A549 (cell line): ENCODE results near the gene GRM4. TPM values are rescaled to one million over a fixed set of nuclear protein-coding genes. Genes with fewer than 3 reads are reported as not detected.

Experiments used
- ATAC-seq, 2 experiments: fragments of 200-7000 bp in 1 of 2; fragments of >200 bp in 1 of 2; cut with Nextera tagmentation in 1 of 2; cut with Tn5 transposase in 1 of 2; 3 replicates each; pipeline versions ENCODE4 v1.8.0 to v1.9.1; 2018 to 2020; ENCODE audit warnings: mild to moderate bottlenecking in 1 of 2, moderate library complexity in 1 of 2
- CTCF ChIA-PET: fragments of 300-600 bp; sonication (Branson Sonifier 250); formaldehyde crosslinking; extraction: SDS; loops from one replicate; lab custom pipeline; 2021; ENCODE audit warnings: antibody characterized with exemption, inconsistent platforms; lab: Yijun Ruan, JAX
- POLR2A ChIA-PET: fragments of 350-600 bp; formaldehyde crosslinking; extraction: SDS; loops from one replicate; lab custom pipeline; 2021; ENCODE audit warnings: antibody characterized with exemption, inconsistent platforms; lab: Yijun Ruan, JAX
- DNase-seq, 2 experiments: peaks; one replicate each; pipeline versions ENCODE4 v3.0.0 to v3.0.0-alpha.2; 2011 to 2016; ENCODE audit warnings: low read depth in 1 of 2, low spot score in 1 of 2
- FAIRE-seq: peaks from 2 replicates; lab custom pipeline; 2011; peaks lifted over from hg19 to GRCh38; lab: Jason Lieb, UNC
- H3K27ac ChIP-seq, 2 experiments: fragments of >200 bp; sonication (Bioruptor Twin); formaldehyde crosslinking; 3 replicates each; pipeline ENCODE4 v1.5.1; 2016 to 2017
- H3K4me1 ChIP-seq: fragments of >200 bp; sonication (Bioruptor Twin); formaldehyde crosslinking; 3 replicates; pipeline ENCODE4 v1.6.1; 2016
- H3K4me2 ChIP-seq: fragments of >200 bp; sonication (Bioruptor Twin); formaldehyde crosslinking; 3 replicates; pipeline ENCODE4 v1.6.1; 2016
- H3K4me3 ChIP-seq: fragments of >200 bp; sonication (Bioruptor Twin); formaldehyde crosslinking; 3 replicates; pipeline ENCODE4 v1.5.1; 2016
- H3K9me3 ChIP-seq: fragments of >200 bp; sonication (Bioruptor Twin); formaldehyde crosslinking; 3 replicates; pipeline ENCODE4 v1.6.1; 2016
- ATOH8 ChIP-seq: fragments of 250-450 bp; sonication (Bioruptor Pico); IDR thresholded peaks from 2 replicates; pipeline ENCODE4 v1.5.0; 2020; ENCODE audit warnings: low read depth, mild to moderate bottlenecking, moderate library complexity
- BCL3 ChIP-seq: fragments of >200 bp; sonication (Bioruptor Twin); formaldehyde crosslinking; IDR thresholded peaks from 3 replicates; pipeline ENCODE4 v1.6.1; 2016
- BHLHE40 ChIP-seq: IDR thresholded peaks from 2 replicates; pipeline ENCODE4 v1.6.1; 2012; ENCODE audit warnings: low read depth, low read length, inconsistent platforms
- CBX8 ChIP-seq: fragments of 200-600 bp; sonication (generic); IDR thresholded peaks from 2 replicates; pipeline ENCODE4 v1.6.1; 2016
- ESRRA ChIP-seq: fragments of 150-350 bp; IDR thresholded peaks from 2 replicates; pipeline ENCODE4 v1.6.1; 2014; ENCODE audit warnings: mild to moderate bottlenecking, low read length, borderline replicate concordance
- FOSL2 ChIP-seq, 2 experiments: fragments of 450-650 bp in 1 of 2; fragments of >200 bp in 1 of 2; sonication (Bioruptor Twin) in 1 of 2; formaldehyde crosslinking; IDR thresholded peaks; 2 replicates each; pipeline versions ENCODE4 v1.5.0 to v1.6.1; 2016 to 2020; ENCODE audit warnings: mild to moderate bottlenecking in 1 of 2, moderate library complexity in 1 of 2
- GATA3 ChIP-seq: IDR thresholded peaks from 2 replicates; pipeline ENCODE4 v1.6.1; 2012; ENCODE audit warnings: borderline replicate concordance
- HDAC2 ChIP-seq: fragments of 200-600 bp; sonication (generic); IDR thresholded peaks from 2 replicates; pipeline ENCODE4 v1.6.1; 2016
- HMGXB4 ChIP-seq: fragments of 250-450 bp; sonication (Bioruptor Pico); IDR thresholded peaks from 2 replicates; pipeline ENCODE4 v1.5.0; 2021; ENCODE audit warnings: mild to moderate bottlenecking, moderate library complexity, borderline replicate concordance
- MAX ChIP-seq: IDR thresholded peaks from 2 replicates; pipeline ENCODE4 v1.6.1; 2012
- MAZ ChIP-seq: fragments of 150-350 bp; IDR thresholded peaks from 2 replicates; pipeline ENCODE4 v1.6.1; 2014; ENCODE audit warnings: antibody characterized with exemption, low read depth, low read length, borderline replicate concordance
- MYC ChIP-seq: IDR thresholded peaks from 2 replicates; pipeline ENCODE4 v1.6.1; 2012; ENCODE audit warnings: mild to moderate bottlenecking, inconsistent platforms, low read length, improper control_type of control experiment, borderline replicate concordance
- NFE2L2 ChIP-seq: fragments of 150-350 bp; conservative IDR thresholded peaks from 2 replicates; pipeline ENCODE4 v1.6.1; 2014; ENCODE audit warnings: low read length
- NPAS2 ChIP-seq: fragments of 250-450 bp; sonication (Bioruptor Pico); IDR thresholded peaks from 2 replicates; pipeline ENCODE4 v1.8.0; 2022; ENCODE audit warnings: mild to moderate bottlenecking, moderate library complexity, borderline replicate concordance
- PBX3 ChIP-seq: IDR thresholded peaks from 2 replicates; pipeline ENCODE4 v1.6.1; 2012
- POLR2A ChIP-seq: IDR thresholded peaks from 2 replicates; pipeline ENCODE4 v1.6.1; 2012; ENCODE audit warnings: mild to moderate bottlenecking, low read length
- RAD21 ChIP-seq, 2 experiments: fragments of >200 bp in 1 of 2; sonication (Bioruptor Twin) in 1 of 2; formaldehyde crosslinking in 1 of 2; IDR thresholded peaks in 1 of 2; conservative IDR thresholded peaks in 1 of 2; 2 replicates in 1 of 2; 3 replicates in 1 of 2; pipeline ENCODE4 v1.6.1; 2012 to 2018; ENCODE audit warnings: inconsistent platforms in 1 of 2
- REST ChIP-seq: fragments of 200-600 bp; sonication (generic); IDR thresholded peaks from 2 replicates; pipeline ENCODE4 v1.6.1; 2016; ENCODE audit warnings: antibody characterized with exemption, mild to moderate bottlenecking, moderate library complexity
- TFCP2L1 ChIP-seq: fragments of 250-450 bp; sonication (Bioruptor Pico); IDR thresholded peaks from 2 replicates; pipeline ENCODE4 v1.5.0; 2021; ENCODE audit warnings: mild to moderate bottlenecking
- ZNF302 ChIP-seq: fragments of 250-450 bp; sonication (Bioruptor Pico); IDR thresholded peaks from 2 replicates; pipeline ENCODE4 v1.9.0; 2021; ENCODE audit warnings: inconsistent platforms, mild to moderate bottlenecking, moderate library complexity
- ZSCAN20 ChIP-seq: fragments of 250-450 bp; sonication (Bioruptor Pico); IDR thresholded peaks from 2 replicates; pipeline ENCODE4 v1.8.0; 2022; ENCODE audit warnings: mild to moderate bottlenecking, moderate library complexity
- WGBS: methylation state at CpG from one replicate; pipeline ENCODE4 v1.1.6; 2017; ENCODE audit errors: missing lambda C conversion rate; 5-methylcytosine and 5-hydroxymethylcytosine counted together
- polyA plus RNA-seq, 4 experiments: library from polyadenylated mRNA; depleted of rRNA in 3 of 4; stranded (reverse); fragments of >200 nt; fragmentation: RNase III in 1 of 4; extraction: RNeasy Plus Mini Kit Qiagen cat#74134 plus additional on column Dnase treatment in 1 of 4; gene quantifications; 2 replicates in 3 of 4; 3 replicates in 1 of 4; pipeline ENCODE4 v1.2.3, GENCODE V29; 2011 to 2017

The GRM4 gene
- polyA plus RNA-seq, 2 of the 4 experiments (the other 2 are of a cell fraction): 0.05 TPM

GRCh38 chr6:34062815-34063214, 83.1 kb downstream of the GRM4 start:
- Histone ChIP-seq H3K4me3 (no peak overlapping the region), H3K9me3 (no peaks in the 10 kb centered on the region), H3K4me1 (no peaks in the 10 kb centered on the region), H3K4me2 (no peak overlapping the region), H3K27ac (no peak overlapping the region)
- WGBS: 47% methylated on average over 3 of the region's 7 CpGs
- CTCF ChIA-PET: interaction anchor here (1.0 to 3.2 kb wide), 6 partner anchors 8 to 319 kb away, joined by 3 to 16 read pairs (median 4); no protein-coding TSS in a partner anchor
- TF ChIP-seq TFCP2L1 (CRISPR knock-in tag) (no peak), BCL3 (no peak)
- ATAC-seq: no peak
- POLR2A ChIA-PET: no interaction called here
- FAIRE-seq: no peak
- DNase-seq: no peak

GRCh38 chr6:34062156-34062555, 83.7 kb downstream of the GRM4 start:
- H3K9me3 ChIP-seq: no peaks in the 10 kb centered on the region
- 81% methylated on average over 3 of the region's 3 CpGs for WGBS
- no peak overlapping the region for H3K4me2 ChIP-seq
- H3K4me1 ChIP-seq: no peaks in the 10 kb centered on the region
- no peak for DNase-seq
- POLR2A ChIA-PET: no interaction called here
- TF ChIP-seq ESRRA: no peak
- TF ChIP-seq ZSCAN20 (CRISPR knock-in tag): no peak
- TF ChIP-seq CBX8: no peak
- no peak for TF ChIP-seq POLR2A
- TF ChIP-seq MYC: no peak
- no peak for TF ChIP-seq ZNF302
- TF ChIP-seq REST: no peak
- TF ChIP-seq NFE2L2: no peak
- TF ChIP-seq GATA3: no peak
- TF ChIP-seq MAZ: no peak
- TF ChIP-seq ATOH8 (CRISPR knock-in tag): no peak
- no peak for TF ChIP-seq MAX
- TF ChIP-seq PBX3: no peak
- TF ChIP-seq BHLHE40: no peak
- no peak for TF ChIP-seq NPAS2 (CRISPR knock-in tag)
- TF ChIP-seq FOSL2 (IDR thresholded peaks at IDR 0.05): no peak
- TF ChIP-seq FOSL2 (CRISPR knock-in tag; IDR thresholded peaks at IDR 0.05): no peak
- no peak for TF ChIP-seq HDAC2
- TF ChIP-seq RAD21 (conservative IDR thresholded peaks at IDR 0.05 in 1 of 2, IDR thresholded peaks at IDR 0.05 in 1 of 2): no peak
- no peak for TF ChIP-seq HMGXB4 (CRISPR knock-in tag)
- TF ChIP-seq, all 56 proteins: peak for 0
- no peak for ATAC-seq
- Histone ChIP-seq H3K27ac (no peak overlapping the region), H3K4me3 (no peak overlapping the region)
- CTCF ChIA-PET: interaction anchor here (0.9 to 3.2 kb wide), 7 partner anchors 8 to 318 kb away, joined by 3 to 16 read pairs (median 4); no protein-coding TSS in a partner anchor
- FAIRE-seq: no peak
